G401 (cell line): ENCODE results near the gene HEATR5A. TPM values are rescaled to one million over a fixed set of nuclear protein-coding genes. Genes with fewer than 3 reads are reported as not detected.
"Not testable (repeated sequence)": the region's sequence is repeated elsewhere in the genome, so short reads cannot be mapped to it uniquely, and the experiment has no call there.

ENCODE experiments used
- DNase-seq: peaks from one replicate; pipeline ENCODE4 v3.0.0-alpha.2; 2015; ENCODE audit warnings: low spot score
- in situ Hi-C: cut with HindIII; loops from 2 replicates; pipeline ENCODE4 v1.10.0; 2016; ENCODE audit warnings: low sequenced_read_pairs, mixed read lengths
- total RNA-seq: library from RNA; depleted of rRNA; stranded (reverse); fragments of >200 nt; shearing (Covaris generic); gene quantifications from 2 replicates; pipeline ENCODE4 v1.2.3, GENCODE V29; 2014

Gene HEATR5A
- total RNA-seq, 1 experiment from 2014 or later: 27.5 TPM

DNA sequence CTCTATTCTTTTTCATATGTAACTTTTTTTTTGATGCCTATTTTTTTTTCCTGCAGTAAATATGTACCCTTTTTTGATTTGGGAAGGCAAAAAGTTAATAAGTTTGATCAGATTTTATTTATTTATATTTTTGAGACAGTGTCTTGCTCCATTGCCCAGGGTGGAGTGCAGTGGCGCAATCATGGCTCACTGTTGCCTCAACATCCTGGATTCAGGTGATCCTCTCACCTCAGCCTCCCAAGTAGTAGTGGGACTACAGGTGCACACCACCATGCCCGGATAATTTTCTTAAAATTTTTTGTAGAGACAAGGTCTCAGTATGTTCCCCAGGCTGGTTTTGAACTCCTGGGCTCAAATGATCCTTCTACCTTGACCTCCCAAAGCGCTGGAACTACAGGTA is 79.1 kb downstream of the HEATR5A start:
- DNase-seq: no peak
- in situ Hi-C loops: no loop called here

GRCh38 chr14:31340297-31341063 is 79.9 kb downstream of the HEATR5A start:
- no peak for DNase-seq
- in situ Hi-C loops: no loop called here

GRCh38 chr14:31339743-31340142 is 80.6 kb downstream of the HEATR5A start:
- in situ Hi-C loops: no loop called here
- DNase-seq: no peak

GRCh38 chr14:31337331-31337730 is 83.0 kb downstream of the HEATR5A start:
- in situ Hi-C loops: no loop called here
- no peak for DNase-seq

GRCh38 chr14:31336646-31337045 is 83.7 kb downstream of the HEATR5A start:
- in situ Hi-C loops: no loop called here
- no peak for DNase-seq

DNA sequence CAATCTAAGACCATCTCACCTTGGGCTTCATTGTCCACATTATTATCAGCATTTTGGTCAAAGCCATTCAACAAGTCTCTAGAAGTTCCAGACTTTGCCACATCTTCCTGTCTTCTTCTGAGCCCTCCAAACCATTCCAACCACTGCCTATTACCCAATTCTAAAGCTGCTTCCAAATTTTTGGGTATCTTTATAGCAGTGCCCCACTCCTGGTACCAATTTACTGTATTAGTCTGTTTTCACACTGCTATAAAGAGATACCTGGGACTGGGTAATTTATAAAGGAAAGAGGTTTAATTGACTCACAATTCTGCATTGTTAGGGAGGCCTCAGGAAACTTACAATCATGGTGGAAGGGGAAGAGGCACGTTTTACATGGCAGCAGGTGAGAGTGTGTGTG is 89.0 kb downstream of the HEATR5A start:
- in situ Hi-C loops, DNase-seq: not testable (repeated sequence)

- in situ Hi-C loops, DNase-seq: not testable (repeated sequence)
These were observed 90.4 kb downstream of the HEATR5A start for GRCh38 chr14:31329876-31330521.

DNA sequence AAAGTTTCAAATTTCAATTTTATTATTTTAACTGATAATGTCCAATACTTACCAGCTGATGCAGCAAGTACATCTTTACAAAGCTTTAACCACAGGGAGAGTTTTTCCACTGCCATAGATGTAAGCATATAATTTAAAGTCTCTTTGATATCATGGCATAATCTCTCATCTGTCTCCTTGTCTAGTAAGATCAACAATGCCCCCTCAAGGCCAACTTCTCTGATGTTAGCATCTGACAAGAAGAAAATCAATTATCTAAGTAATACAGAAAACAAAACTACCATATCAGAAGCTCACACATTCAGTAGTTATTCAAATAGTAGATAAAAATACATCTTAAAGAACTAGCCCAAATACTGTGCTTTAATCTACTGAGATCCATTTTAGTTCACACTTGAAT is 94.2 kb downstream of the HEATR5A start:
- in situ Hi-C loops: no loop called here
- no peak for DNase-seq

- no peak for DNase-seq
- in situ Hi-C loops: no loop called here
These were observed 96.9 kb downstream of the HEATR5A start for GRCh38 chr14:31323419-31323818.

DNA sequence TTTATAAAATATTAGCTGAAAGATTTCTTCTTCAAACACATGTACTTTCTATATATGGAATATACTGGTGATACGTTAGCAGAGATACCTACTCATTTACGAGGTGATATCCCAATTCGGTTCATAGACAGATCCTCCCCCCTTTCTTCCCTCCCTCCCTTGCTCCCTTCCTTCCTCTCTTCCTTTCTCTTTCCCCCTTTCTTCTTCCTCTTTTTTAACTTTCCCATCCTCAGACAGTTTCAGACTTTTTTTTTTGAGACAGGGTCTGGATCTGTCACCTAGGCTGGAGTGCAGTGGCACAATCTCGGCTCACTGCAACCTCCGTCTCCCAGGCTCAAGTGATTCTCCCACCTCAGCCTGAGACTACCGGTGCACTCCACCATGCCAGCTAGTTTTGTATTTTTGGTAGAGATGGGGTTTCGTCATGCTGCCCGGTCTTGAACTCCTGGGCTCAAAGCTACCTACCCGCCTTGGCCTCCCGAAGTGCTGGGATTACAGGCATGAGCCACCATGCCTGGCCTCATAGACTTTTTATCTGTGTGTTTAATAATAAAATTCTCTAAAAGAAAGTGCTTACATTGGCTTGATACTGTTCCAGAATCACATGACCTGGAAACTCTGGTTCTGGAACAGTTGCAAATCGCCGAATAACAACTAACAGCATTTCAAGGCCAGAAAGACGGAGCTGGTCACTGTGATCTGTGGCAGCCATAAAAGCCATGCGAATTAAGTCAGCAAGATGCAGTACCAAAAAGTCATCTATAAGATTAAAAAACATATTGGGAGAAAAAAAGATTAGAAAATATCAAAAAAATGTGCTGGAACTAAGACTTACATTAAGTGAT is 99.2 kb downstream of the HEATR5A start:
- no peak for DNase-seq
- in situ Hi-C loops: no loop called here

- DNase-seq: peak; percentile 25
- in situ Hi-C loops: no loop called here
These were observed 100.1 kb downstream of the HEATR5A start for GRCh38 chr14:31320216-31320615.

GRCh38 chr14:31319701-31320100 is 100.6 kb downstream of the HEATR5A start:
- DNase-seq: no peak
- in situ Hi-C loops: no loop called here

GRCh38 chr14:31312934-31313333 is 107.4 kb downstream of the HEATR5A start:
- no peak for DNase-seq

GRCh38 chr14:31312370-31312769 is 108.0 kb downstream of the HEATR5A start:
- in situ Hi-C loops, DNase-seq: not testable (repeated sequence)

More at GRCh38 chr14:31312934-31313333, 107.4 kb downstream of the HEATR5A start:
- in situ Hi-C loops: no loop called here

- in situ Hi-C loops: no loop called here
- no peak for DNase-seq
These were observed 112.7 kb downstream of the HEATR5A start for GRCh38 chr14:31307618-31308017.

- in situ Hi-C loops: no loop called here
- DNase-seq: no peak
These were observed 113.2 kb downstream of the HEATR5A start for GRCh38 chr14:31307198-31307597.

- in situ Hi-C loops: no loop called here
- no peak for DNase-seq
These were observed 116.7 kb downstream of the HEATR5A start for GRCh38 chr14:31303654-31304053.

DNA sequence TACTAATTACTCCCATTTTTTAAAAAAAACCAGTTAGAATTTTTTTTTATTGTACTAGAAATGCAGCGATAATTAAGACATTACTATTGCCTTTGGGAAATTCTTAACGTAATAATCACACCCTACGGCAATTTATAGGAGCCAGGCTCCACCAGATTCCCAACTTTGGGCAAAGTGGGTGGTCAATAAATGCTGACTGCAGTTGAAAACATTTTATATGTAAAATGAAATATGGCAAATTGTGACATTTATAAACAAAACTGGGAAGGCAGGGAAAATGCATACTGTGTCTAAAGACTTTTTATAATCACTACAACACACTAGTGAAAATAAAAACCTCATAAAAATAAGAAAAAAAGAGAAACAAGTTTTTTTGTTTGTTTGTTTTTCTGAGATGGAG is 119.5 kb downstream of the HEATR5A start:
- in situ Hi-C loops: no loop called here
- no peak for DNase-seq

DNA sequence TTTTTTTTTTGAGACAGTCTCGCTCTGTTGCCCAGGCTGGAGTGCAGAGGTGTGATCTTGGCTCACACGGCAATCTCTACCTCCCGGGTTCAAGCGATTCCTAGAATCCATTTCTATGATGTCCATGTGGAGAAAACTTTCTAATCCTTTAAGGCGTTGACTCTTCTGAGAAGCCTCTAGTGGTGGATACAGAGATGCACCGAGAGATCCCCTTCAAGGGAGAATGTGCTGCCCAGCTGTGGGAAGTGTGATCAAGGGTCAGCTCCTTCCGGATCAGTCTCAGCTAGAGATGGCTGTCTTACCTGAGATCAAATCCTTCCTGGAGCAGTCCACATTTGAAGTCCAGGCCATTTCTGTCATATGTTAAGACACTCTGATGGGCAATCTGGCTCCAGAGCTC is 120.1 kb downstream of the HEATR5A start:
- in situ Hi-C loops: no loop called here
- no peak for DNase-seq
